Measurements from ENCODE around the gene CDC37L1. TPM values are rescaled to one million over a fixed set of nuclear protein-coding genes. Genes with fewer than 3 reads are reported as not detected.

Gene CDC37L1
- total and polyA plus RNA-seq, 9 of the 15 experiments (the other 6 are each of a cell fraction or from before 2014, with no cell fraction given), result 1.5 to 7.9 (median 6.0) TPM

GRCh38 chr9:4740638-4741364 is 61.4 kb downstream of the CDC37L1 start, which contains the start of gene AK3 (continued):
- TF ChIP-seq CEBPZ (IDR thresholded peaks at IDR 0.05; ENCODE audit: borderline replicate concordance, low read depth, low read length) (no peak), ZNF507 (tag; conservative IDR thresholded peaks at IDR 0.05) (no peak), PURB (CRISPR knock-in tag; IDR thresholded peaks at IDR 0.05; ENCODE audit: low read depth) (no peak), STAT6 (CRISPR knock-in tag; IDR thresholded peaks at IDR 0.05) (no peak), XRCC5 (IDR thresholded peaks at IDR 0.05; ENCODE audit: low read depth, low read length) (no peak), XRCC3 (IDR thresholded peaks at IDR 0.05) (no peak), ATF6 (CRISPR knock-in tag; IDR thresholded peaks at IDR 0.05) (no peak)
